Stimulated activated CD8-positive, alpha-beta memory T cell treated with anti-CD3 and anti-CD28 coated beads, Interleukin-12 subunit alpha, Interleukin-12 subunit beta, amount 100 ng/mL, for 24 hours (primary cell): Measurements from ENCODE around the gene NSFL1C.
"Not testable (repeated sequence)": the region's sequence is repeated elsewhere in the genome, so short reads cannot be mapped to it uniquely, and the experiment has no call there.

Experiments
- DNase-seq: peaks from one replicate; pipeline ENCODE4 v3.0.0-alpha.2; 2020; ENCODE audit errors: extremely low read depth

Gene NSFL1C

GRCh38 chr20:1423625-1424106 is 43.0 kb downstream of the NSFL1C start:
- no peak for DNase-seq

DNA sequence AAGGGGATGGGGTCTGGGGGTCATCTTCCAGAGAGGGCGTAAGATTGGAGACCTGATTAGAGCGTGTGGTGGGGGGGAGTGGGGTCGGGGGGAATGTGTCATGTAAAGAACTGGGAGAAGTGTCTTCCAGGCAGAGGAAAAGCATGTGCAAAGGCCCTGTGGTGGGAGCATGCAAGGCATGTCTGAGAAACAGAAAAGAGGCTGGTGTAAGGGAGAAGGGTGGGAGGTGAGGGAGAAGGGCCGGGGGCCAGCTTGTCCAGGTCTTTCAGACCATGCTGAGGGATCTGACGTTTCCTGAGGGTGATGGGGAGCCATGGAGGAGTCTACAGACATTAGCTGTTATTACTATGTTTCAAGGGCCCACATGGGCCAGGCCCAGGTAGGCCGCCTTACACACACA is 43.4 kb downstream of the NSFL1C start:
- DNase-seq, result no peak

- no peak for DNase-seq
Observed at GRCh38 chr20:1422753-1423152, 43.9 kb downstream of the NSFL1C start.

DNA sequence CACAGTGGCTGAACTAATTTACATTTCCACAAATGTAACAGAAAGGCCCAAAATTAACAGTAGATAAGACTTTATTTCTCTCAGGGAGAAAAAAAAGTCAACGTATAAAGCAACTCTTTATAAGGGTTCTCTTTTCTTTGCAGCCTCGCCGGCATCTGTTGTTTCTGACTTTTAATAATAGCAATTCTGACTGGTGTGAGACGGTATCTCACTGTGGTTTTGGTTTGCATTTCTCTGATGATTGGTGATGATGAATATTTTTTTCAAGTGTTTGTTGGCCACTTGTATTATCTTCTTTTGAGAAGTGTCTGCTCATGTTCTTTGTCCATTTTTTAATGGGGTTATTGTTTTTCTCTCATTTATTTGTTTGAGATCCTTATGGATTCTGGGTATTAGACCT is 46.6 kb downstream of the NSFL1C start:
- DNase-seq, result no peak

- no peak for DNase-seq
Observed at GRCh38 chr20:1418350-1418749, 48.3 kb downstream of the NSFL1C start.

- no peak for DNase-seq
Observed at GRCh38 chr20:1417790-1418189, 48.9 kb downstream of the NSFL1C start.

DNA sequence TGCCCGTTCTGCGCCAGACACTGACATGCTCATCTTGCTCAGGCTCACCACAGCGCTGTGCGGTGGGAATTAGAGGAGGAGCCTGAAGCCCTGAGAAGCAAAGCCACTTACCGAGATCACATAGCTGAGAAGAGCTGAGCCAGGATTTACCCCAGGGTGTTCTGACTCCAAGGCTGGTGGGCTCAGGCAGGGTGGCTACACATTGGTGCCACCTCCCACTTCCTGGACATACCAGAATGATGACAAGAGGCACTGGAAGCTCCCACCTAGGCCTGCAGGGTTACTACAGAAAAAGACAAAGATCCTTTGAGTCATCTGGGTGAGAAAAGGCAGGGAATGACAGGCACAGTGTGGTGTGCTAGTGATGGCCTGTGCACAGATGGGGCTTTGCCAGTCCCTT is 49.4 kb downstream of the NSFL1C start:
- no peak for DNase-seq

DNA sequence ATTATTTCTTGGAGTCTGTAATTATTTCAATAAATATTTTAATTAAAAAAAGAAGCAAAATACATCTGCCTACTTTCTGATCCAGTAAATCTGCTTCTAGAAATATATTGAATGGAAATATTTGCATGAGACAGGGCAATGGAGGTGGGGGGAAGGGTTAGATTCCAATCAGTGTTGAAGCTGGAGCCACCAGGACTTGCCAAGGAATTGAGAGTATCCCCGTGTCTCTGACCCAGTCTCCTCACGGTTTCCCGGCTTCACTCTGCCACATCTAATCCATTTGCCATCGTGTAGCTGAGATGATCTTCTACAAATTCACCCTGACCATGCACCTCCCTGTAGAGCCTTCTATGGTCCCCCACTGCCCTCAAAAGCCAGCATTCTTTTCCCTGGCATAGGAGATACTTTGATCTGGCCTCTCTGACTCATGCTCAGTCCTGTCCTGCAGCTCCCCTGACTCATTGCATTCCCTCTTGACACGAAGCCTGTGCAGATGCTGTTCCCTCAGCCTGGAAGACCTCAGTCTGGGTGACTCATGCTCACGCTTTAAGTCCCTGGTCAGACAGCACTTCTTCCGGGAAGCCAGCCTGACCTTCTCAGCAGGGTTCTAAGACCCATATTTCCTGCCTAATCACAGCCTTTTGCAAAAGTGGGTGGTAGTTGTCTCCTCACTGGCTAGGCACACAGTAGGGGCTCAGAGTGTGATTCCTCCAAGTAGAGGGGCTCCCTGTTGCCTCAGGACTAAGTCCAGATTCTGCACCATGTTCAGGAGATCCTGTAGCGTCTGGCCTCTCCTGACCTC is 50.8 kb downstream of the NSFL1C start:
- no peak for DNase-seq

DNA sequence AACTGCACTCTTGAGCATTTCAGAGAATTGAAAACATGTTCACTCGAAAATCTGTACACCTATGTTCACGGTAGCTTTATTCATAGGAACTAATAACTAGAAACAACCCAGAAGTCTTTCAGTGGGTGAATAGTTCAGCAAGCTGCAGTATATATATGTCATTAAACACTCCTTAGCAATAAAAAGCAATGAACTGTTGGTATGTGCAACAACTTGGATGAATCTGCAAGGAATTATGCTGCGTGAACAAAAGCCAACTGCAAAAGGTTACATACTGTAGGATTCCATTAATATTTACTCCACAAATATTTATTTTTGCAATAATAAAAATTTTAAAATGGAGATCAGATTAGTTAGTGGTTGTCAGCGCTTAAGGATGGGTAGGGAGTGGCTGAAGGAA is 51.7 kb downstream of the NSFL1C start:
- no peak for DNase-seq

DNA sequence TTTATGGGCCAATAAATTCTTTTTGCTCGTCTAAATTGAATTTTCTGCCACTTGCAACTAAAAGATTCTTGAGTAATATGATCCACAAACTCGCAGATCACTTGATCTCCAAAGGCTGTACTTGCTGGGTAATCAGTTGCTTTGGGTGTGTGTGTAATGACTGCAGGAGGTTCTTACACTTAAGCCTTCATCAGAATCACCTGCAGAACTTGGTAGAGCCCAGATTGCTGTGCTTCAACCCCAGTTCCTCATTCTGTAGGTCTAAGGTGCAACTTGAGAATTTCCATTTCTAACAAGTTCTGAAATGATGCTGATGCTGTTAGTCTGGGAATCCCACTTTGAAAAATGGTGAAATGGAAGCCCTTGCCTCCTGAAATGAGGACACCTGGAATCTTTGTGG is 60.8 kb downstream of the NSFL1C start:
- DNase-seq, result no peak

DNA sequence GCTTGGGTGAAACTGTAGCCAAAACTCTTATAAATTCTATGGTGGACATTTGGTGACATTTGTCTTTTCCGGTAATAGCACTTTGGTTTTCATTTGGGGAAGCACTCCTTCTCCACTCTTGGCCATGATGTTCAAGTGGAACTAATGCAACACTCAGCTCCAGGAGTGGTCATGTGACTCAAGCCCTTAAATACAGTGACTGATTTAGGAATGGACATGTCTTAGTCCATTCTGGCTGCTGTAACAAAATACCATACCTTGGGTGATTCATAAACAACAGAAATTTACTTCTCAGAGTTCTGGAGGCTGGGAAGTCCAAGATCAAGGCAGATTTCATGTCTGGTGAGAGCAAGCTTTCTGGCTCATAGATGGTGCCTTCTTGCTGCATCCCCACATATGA is 63.0 kb downstream of the NSFL1C start:
- DNase-seq, result no peak

DNA sequence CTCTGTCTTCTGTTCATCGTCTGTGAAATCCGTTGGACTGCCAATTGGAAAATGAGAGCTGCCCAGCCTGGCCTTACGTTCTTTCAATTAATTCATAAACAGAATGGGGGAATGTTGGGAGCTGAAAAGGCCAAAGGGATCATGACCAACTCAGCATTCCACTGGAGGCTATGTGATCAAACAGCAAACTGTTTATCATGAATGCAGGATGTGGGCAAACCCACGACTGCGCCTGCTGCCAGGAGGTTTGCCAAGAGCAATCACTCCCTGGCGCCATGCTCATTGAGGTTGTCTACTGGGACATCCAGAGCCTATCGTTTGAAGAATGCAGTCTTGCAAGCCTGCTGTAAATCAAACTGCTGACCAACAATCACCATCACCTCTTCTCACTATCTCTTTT is 64.5 kb downstream of the NSFL1C start:
- DNase-seq, result no peak

- no peak for DNase-seq
Observed at GRCh38 chr20:1401451-1401907, 65.2 kb downstream of the NSFL1C start.

DNA sequence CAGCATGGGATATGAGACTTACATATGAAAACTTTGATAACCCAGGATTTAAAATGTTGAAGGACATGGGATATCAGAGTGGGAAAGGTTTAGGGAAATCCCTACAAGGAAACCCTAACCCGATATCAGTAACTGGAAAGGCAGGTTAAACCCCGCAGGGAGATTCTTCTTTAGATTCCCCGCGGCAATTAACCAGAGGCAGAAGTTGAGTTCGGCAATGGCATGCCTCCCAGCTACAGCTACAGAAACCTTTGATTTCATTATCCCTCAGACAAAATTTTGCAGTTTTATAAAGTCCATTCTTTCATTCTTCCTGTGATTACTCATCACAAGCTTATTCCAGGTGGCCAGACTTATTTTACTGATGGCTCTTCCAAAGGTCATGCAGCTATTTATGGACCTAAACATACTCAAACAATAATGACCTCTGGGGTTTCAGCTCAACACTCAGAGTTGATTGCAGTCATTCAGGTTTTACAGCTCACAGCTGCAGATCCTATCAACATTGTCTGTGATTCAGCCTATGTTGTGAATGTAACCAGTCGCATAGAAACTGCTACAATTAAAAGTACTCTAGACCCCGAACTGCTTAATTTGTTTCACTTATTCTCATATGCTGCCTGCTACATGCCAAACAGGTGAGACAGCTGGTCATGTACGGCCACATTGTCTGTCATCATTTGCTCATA is 66.8 kb downstream of the NSFL1C start:
- not testable (repeated sequence) for DNase-seq

GRCh38 chr20:1398185-1398584 is 68.5 kb downstream of the NSFL1C start:
- not testable (repeated sequence) for DNase-seq

GRCh38 chr20:1397710-1398109 is 68.9 kb downstream of the NSFL1C start:
- no peak for DNase-seq

DNA sequence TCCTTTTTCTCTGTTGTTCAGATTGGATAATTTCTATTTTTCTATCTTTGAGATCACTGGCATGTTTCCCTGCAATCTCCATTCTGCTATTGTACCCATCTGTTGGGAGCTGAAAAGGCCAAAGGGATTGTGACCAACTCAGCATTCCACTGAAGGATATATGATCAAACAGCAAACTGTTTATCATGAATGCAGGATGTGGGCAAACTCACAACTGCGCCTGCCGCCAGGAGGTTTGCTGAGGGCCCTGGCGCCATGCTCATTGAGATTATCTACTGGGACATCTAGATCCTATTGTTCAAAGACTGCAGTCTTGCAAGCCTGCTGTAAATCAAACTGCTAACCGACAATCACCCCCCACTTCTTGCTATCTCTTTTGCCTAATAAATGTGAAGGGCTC is 69.9 kb downstream of the NSFL1C start:
- DNase-seq, result no peak

- no peak for DNase-seq
Observed at GRCh38 chr20:1396264-1396663, 70.4 kb downstream of the NSFL1C start.

DNA sequence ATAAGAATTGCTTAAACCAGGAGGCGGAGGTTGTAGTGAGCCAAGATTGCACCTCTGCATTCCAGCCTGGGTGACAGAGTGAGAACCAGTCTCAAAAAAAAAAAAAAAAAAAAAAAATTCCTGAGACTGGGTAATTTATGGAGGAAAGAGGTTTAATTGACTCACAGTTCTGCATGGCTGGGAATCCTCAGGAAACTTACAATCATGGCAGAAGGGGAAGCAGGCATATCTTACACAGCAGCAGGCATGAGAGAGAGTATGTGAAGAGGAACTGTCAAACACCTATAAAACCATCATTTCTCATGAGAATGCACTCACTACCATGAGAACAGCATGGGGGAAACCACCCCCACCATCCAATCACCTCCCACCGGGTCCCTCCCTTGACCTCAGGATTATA is 72.0 kb downstream of the NSFL1C start:
- DNase-seq, result no peak

- DNase-seq, result no peak
Observed at GRCh38 chr20:1393507-1393882, 73.2 kb downstream of the NSFL1C start.

DNA sequence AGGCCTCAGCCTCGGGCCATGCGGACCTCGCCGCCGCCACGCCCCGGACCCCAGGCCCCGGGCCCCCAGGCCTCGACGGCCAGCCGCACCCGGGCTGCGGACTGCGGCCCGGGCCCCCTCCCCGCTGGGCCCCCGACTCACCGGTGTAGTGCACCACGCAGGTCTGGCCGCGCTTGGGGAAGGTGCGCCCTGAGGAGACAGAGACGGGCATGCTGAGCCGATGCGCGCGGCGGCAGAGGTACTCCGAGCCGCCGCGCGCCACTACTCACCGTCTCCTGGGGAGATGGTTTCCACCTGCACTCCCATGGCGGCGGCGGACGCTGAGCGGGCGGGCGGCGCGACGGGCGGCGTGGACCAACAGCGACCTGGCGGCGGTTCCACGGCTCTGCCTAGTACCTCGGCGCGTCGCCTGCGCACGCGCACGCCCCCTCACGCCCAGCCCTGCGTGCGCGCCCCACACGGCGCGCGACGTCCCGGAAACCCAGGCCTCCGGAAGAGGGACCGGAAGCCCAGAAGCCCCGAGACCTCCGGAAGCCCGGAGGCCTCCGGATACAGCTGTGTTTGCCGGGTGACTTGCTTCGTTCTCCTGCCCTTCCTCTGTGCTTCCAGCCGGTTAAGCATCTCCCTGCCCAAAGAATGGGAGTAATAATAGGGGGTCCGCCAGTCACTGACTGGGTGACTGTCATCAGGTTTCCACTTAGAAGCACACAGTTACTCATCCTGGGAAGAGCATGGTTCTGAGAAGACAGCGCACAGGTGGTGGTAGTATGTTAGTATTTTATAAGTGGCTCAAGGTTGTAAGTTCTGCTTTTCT is 73.7 kb downstream of the NSFL1C start, which contains the start of gene FKBP1A:
Gene FKBP1A (minus strand): TSS at position 362 of the 814 bp plus-strand sequence. CDS start 56 bp downstream, at position 306.
- peak; percentile 74 for DNase-seq

GRCh38 chr20:1392443-1392692 is 74.3 kb downstream of the NSFL1C start:
- no peak for DNase-seq
